Nephron (organoid): ENCODE measurements around the gene CBARP.

Experiments used
- H3K27ac Mint-ChIP-seq, 3 experiments: 2 replicates each; pipeline ENCODE4 v1.8.0; 2020; ENCODE audit warnings: mixed read lengths in 3 of 3, mild to moderate bottlenecking in 2 of 3, moderate library complexity in 1 of 3
- H3K27me3 Mint-ChIP-seq: 2 replicates; pipeline ENCODE4 v1.8.0; 2021; ENCODE audit warnings: low read depth, mild to moderate bottlenecking, moderate library complexity, mixed read lengths
- H3K36me3 Mint-ChIP-seq: 2 replicates; pipeline ENCODE4 v1.8.0; 2020; ENCODE audit warnings: low read depth, mixed read lengths
- H3K4me1 Mint-ChIP-seq: 2 replicates; pipeline ENCODE4 v1.8.0; 2020; ENCODE audit warnings: mixed read lengths
- H3K4me3 Mint-ChIP-seq, 3 experiments: 2 replicates each; pipeline ENCODE4 v1.8.0; 2020; ENCODE audit warnings: mild to moderate bottlenecking in 3 of 3, mixed read lengths in 3 of 3, moderate library complexity in 2 of 3
- H3K9me3 Mint-ChIP-seq: 2 replicates; pipeline ENCODE4 v1.8.0; 2020; ENCODE audit warnings: mixed read lengths
- CTCF ChIP-seq, 3 experiments: fragments of 200-600 bp; sonication (generic); IDR thresholded peaks; one replicate each; pipeline ENCODE4 v1.5.0; 2021; ENCODE audit warnings: antibody characterized with exemption in 3 of 3; ENCODE audit not compliant: unreplicated experiment in 3 of 3

Gene CBARP

GRCh38 chr19:1226522-1227303 lies 11.1 kb downstream of the CBARP start:
- no peak overlapping the region for H3K27ac Mint-ChIP-seq
- H3K27me3 Mint-ChIP-seq: no peaks in the 10 kb centered on the region
- no peak for TF ChIP-seq CTCF (IDR thresholded peaks at IDR 0.05; ENCODE audit: unreplicated experiment in 3 of 3)
- no peaks in the 10 kb centered on the region for H3K9me3 Mint-ChIP-seq
- H3K4me3 Mint-ChIP-seq: no peak overlapping the region
- H3K36me3 Mint-ChIP-seq: peaks cover 4% of the 10 kb centered on the region
- H3K4me1 Mint-ChIP-seq: peaks cover 2% of the 10 kb centered on the region

GRCh38 chr19:1226227-1226518 lies 11.6 kb downstream of the CBARP start:
- H3K27me3 Mint-ChIP-seq: no peaks in the 10 kb centered on the region
- H3K36me3 Mint-ChIP-seq: peaks cover 4% of the 10 kb centered on the region

GRCh38 chr19:1225440-1226226 lies 12.2 kb downstream of the CBARP start:
- no peak overlapping the region for H3K4me3 Mint-ChIP-seq
- H3K27me3 Mint-ChIP-seq: no peaks in the 10 kb centered on the region
- no peaks in the 10 kb centered on the region for H3K9me3 Mint-ChIP-seq
- TF ChIP-seq CTCF (IDR thresholded peaks at IDR 0.05; ENCODE audit: unreplicated experiment in 3 of 3): no peak
- H3K27ac Mint-ChIP-seq: no peak overlapping the region
- H3K36me3 Mint-ChIP-seq: peaks cover 4% of the 10 kb centered on the region
- no peaks in the 10 kb centered on the region for H3K4me1 Mint-ChIP-seq

More at GRCh38 chr19:1226227-1226518, 11.6 kb downstream of the CBARP start:
- no peak overlapping the region for H3K4me3 Mint-ChIP-seq
- H3K9me3 Mint-ChIP-seq: no peaks in the 10 kb centered on the region
- no peaks in the 10 kb centered on the region for H3K4me1 Mint-ChIP-seq
- TF ChIP-seq CTCF (IDR thresholded peaks at IDR 0.05; ENCODE audit: unreplicated experiment in 3 of 3): no peak
- no peak overlapping the region for H3K27ac Mint-ChIP-seq

GRCh38 chr19:1224847-1225246 lies 13.0 kb downstream of the CBARP start:
- no peaks in the 10 kb centered on the region for H3K4me1 Mint-ChIP-seq

GRCh38 chr19:1224047-1224825 lies 13.6 kb downstream of the CBARP start:
- Mint-ChIP-seq H3K27ac (no peak overlapping the region), H3K4me3 (no peak overlapping the region), H3K27me3 (no peaks in the 10 kb centered on the region), H3K9me3 (no peaks in the 10 kb centered on the region), H3K36me3 (peaks cover 4% of the 10 kb centered on the region), H3K4me1 (no peaks in the 10 kb centered on the region)
- no peak for TF ChIP-seq CTCF (IDR thresholded peaks at IDR 0.05; ENCODE audit: unreplicated experiment in 3 of 3)

More at GRCh38 chr19:1224847-1225246, 13.0 kb downstream of the CBARP start:
- no peak for TF ChIP-seq CTCF (IDR thresholded peaks at IDR 0.05; ENCODE audit: unreplicated experiment in 3 of 3)
- Mint-ChIP-seq H3K9me3 (no peaks in the 10 kb centered on the region), H3K27ac (no peak overlapping the region), H3K4me3 (no peak overlapping the region), H3K36me3 (peaks cover 4% of the 10 kb centered on the region), H3K27me3 (no peaks in the 10 kb centered on the region)
